GM12873 (cell line): ENCODE results near the gene RPL11.

ENCODE experiments used
- TF ChIP-seq, protein P1 (sequence below): IDR thresholded peaks from 2 replicates; pipeline ENCODE4 v1.5.1; 2012; ENCODE audit warnings: low read depth, mild to moderate bottlenecking, moderate library complexity, low read length, control low read depth; ENCODE audit not compliant: insufficient read depth; ENCODE audit errors: missing control alignments

Gene RPL11

DNA sequence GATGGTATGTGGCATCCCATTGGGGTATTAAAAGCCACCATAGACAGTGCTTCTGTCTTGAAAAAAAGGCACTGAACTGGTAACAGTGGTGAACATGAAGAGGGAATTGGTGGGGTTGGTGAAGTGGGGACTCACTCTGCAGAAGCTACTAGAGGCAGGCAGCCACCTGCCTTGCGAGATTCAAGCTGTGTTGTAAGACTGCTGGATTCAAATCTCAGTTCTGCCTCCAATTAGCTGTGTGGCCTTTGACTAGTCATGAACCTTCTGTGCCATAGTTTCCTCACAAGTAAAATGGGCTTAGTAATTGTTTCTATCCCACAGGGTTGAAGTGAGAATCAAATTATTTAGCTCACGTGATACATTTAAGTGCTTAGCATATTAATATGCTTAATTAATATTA lies 35.1 kb downstream of the RPL11 start:
- TF ChIP-seq, protein P1, sequence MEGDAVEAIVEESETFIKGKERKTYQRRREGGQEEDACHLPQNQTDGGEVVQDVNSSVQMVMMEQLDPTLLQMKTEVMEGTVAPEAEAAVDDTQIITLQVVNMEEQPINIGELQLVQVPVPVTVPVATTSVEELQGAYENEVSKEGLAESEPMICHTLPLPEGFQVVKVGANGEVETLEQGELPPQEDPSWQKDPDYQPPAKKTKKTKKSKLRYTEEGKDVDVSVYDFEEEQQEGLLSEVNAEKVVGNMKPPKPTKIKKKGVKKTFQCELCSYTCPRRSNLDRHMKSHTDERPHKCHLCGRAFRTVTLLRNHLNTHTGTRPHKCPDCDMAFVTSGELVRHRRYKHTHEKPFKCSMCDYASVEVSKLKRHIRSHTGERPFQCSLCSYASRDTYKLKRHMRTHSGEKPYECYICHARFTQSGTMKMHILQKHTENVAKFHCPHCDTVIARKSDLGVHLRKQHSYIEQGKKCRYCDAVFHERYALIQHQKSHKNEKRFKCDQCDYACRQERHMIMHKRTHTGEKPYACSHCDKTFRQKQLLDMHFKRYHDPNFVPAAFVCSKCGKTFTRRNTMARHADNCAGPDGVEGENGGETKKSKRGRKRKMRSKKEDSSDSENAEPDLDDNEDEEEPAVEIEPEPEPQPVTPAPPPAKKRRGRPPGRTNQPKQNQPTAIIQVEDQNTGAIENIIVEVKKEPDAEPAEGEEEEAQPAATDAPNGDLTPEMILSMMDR: no peak

DNA sequence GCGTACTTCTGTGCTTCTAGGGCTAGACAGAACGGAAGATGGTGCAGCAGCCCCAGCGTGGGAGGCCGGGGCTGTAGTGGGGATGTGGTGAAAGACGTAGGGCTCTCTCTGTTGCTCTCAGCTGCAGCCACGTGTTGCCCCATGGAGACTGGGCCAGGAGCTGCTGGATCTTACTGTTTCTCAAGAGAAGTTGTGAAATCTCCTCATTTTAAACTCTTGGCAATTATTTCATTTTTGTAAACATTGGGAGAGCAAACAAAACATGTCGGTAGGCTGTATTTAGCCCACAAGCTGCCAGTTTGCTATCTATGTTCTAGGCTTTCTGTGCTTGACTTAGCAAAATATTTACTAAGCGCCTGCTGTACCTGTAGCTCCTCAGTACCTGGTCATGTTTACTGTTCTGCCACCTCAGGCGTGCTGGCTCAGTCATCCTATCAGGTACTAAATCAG lies 35.8 kb downstream of the RPL11 start:
- TF ChIP-seq, protein P1: no peak

DNA sequence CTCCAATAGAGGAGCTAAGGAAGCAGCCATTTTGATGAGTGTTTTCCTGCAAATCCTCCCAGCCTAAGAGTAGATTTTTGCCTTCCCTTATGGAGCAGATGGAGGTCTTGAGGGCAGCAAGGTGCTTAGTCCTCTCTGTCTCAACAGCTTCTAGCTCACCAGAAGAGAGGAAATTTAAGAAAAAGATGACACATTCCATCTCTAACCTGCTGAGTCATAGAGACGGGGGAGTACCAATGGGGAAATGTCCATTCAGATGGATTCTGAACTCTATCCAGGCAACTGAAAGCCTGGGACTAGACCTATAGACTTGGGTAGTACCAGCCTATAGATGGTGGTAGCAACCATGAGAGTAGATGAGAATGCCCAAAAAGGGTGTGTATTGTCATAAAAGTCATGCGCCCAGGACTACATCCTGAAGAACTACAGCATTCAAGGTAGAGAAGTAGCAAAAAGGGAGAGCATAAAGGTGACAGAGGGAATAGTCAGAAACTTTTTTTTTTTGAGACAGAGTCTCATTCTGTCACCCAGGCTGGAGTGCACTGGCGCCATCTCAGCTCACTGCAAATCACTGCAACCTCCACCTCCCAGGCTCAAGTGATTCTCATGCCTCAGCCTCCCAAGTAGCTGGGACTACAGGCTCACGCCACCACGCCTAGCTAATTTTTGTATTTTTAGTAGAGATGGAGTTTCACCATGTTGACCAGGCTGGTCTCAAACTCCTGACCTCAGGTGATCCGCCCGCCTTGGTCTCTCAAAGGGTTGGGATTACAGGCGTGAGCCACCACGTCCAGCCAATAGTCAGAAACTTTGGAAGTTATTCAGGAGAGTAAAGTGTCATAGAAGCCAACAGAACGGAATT lies 41.0 kb downstream of the RPL11 start:
- TF ChIP-seq, protein P1: no peak

DNA sequence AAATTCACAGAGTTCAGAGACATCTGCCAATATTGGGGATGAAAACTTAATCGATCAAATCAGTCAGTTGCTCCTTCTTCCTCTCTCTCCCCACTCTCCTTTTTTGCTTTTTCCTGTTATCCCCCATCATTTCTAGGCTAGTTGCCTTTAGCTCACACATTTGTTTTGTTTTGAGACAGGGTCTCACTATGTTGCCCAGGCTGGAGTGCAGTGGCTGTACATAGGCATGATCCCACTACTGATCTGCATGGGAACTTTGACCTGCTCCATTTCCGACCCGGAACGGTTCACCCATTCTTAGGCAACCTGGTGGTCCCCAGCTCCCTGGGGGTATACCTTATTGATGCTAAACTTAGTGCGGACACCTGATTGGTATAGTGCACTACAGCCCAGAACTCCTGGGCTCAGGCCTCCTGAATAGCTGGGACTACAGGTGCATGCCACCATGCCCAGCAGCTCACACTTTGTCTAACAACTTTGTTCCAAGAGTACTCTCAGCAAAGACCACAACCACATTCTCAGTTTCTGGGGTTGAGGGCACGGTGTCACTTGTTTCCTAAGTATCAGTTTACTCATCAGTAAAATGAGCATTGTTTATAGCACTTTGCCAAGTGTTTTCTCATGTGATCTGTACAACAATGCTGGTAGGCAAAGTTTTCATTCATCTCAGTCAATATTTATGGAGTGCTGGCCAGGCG lies 45.0 kb downstream of the RPL11 start:
- TF ChIP-seq, protein P1: no peak

DNA sequence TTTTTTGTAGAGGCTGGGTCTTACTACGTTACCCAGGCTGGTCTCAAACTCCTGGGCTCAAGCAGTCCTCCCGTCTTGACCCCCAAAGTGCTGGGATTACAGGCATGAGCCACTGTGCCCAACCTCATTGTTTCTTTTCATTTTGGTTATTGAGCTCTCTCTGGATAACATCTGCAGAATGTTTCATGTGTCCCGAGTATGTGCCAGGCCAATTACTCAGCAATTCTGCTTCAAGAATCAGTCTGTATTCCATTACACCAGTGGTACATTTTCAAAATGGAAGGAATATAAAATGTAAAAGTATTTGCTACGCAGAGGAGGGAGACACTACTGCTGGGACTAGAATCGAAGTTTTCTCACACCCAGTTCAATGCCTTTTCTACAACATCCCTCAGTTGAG lies 50.0 kb downstream of the RPL11 start:
- TF ChIP-seq, protein P1: no peak

DNA sequence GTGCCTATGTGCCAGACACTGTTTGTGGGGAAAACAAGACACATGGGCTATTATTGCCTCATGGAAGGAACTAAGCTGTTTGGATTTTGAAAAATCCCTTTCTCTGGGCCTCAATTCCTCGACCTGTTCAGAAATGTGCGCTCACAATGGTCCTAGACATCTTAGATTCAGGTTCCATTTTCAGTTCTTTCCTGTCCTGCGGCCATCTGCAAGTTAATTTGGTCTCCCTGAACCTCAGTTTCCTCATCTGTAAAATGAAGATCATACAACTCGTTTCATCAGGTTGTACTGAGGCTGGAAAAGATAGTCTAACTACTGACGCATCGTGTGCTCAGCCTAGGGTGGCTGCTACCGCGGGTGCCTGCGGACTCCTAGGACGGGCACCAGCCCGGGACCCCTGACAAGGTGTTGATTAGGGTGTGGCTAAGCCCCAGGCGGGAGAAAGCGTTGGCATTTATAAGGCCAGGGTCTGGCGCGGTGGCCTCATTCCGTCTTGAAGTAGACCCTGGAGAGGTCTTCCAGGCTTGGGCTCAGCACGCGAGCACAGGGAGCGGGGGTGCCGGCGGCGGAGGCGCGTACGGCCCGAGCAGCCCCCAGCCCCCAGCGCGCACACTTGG lies 51.2 kb downstream of the RPL11 start:
- TF ChIP-seq, protein P1: no peak
